ENCODE results near the gene FAM177A1. TPM values are rescaled to one million over a fixed set of nuclear protein-coding genes. Genes with fewer than 3 reads are reported as not detected.
"Not testable (repeated sequence)": the region's sequence is repeated elsewhere in the genome, so short reads cannot be mapped to it uniquely, and the experiment has no call there.

Gene FAM177A1
- total RNA-seq, 1 donor from 2014 or later = 46.3 TPM

DNA sequence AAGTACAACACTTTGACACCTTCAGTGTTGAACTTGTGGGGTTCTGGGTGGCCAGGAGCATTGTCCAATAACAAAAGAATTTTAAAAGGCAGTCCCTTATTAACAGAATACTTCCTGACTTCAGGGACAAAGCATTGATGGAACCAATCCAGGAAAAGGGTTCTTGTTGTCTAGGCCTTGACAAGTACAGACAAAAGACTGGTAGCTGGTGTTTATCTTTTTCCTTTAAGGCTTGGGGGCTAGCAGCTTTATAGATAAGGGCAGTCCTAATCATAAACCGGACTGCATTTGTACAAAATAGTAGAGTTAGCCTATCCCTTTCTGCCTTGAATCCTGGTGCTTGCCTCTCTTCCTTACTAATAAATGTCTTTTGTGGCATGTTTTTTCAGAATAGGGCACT is 27.4 kb downstream of the FAM177A1 start:
- no peaks in the 10 kb centered on the region for H3K27me3 Mint-ChIP-seq (ENCODE audit: insufficient read depth)
- peaks cover 24% of the 10 kb centered on the region for H3K36me3 Mint-ChIP-seq (ENCODE audit: low read depth)
- no peak for DNase-seq (ENCODE audit: low spot score)
- no peaks in the 10 kb centered on the region for H3K4me1 Mint-ChIP-seq (ENCODE audit: low read depth)
- intact Hi-C loops (cut with micrococcal nuclease) = no loop called here
- no peaks in the 10 kb centered on the region for H3K9me3 Mint-ChIP-seq
- H3K27ac Mint-ChIP-seq = no peak overlapping the region
- no peak overlapping the region for H3K4me3 Mint-ChIP-seq

DNA sequence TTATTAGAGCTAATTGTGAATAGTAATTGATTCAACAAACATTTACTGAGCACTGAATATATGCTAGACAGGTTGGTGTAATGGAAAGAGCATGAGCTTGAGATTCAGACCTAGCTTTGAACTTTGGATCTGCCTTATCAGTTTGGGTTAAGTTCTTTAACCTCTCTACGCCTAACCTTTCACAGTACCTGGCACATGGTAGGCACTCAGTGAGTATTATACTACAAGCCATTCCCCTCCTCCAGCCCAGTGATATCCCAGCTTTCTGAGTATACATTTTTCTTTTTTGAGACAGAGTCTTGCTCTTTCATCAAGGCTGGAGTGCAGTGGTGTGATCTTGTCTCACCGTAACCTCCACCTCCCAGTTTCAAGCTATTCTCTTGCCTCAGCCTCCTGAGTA is 32.0 kb downstream of the FAM177A1 start:
- Mint-ChIP-seq H3K4me1 (ENCODE audit: low read depth) (no peaks in the 10 kb centered on the region), H3K36me3 (ENCODE audit: low read depth) (peaks cover 22% of the 10 kb centered on the region), H3K9me3 (no peaks in the 10 kb centered on the region), H3K4me3 (no peak overlapping the region), H3K27me3 (ENCODE audit: insufficient read depth) (no peaks in the 10 kb centered on the region), H3K27ac (no peak overlapping the region)
- DNase-seq (ENCODE audit: low spot score) = no peak
- intact Hi-C loops (cut with micrococcal nuclease) = no loop called here

DNA sequence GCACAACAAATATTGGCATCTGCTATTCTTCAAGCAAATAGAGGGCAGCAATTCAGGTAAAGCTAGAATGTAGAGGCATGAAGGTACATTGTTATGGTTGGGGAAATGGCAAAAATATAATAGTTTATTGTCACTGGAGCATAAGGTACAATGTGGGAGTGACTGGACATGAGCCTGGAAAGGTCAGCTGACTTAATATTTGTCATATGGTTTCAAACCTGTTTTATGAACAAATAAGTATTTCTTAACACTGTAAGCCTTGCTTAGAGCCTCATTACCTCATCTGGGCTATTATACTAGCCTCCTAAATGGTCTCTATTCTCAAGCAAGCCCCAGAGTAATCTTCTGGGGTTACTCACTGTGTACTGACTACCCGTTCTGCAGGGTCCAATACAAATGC is 33.7 kb downstream of the FAM177A1 start:
- no peaks in the 10 kb centered on the region for H3K27me3 Mint-ChIP-seq (ENCODE audit: insufficient read depth)
- no peaks in the 10 kb centered on the region for H3K4me1 Mint-ChIP-seq (ENCODE audit: low read depth)
- H3K4me3 Mint-ChIP-seq = no peak overlapping the region
- intact Hi-C loops (cut with micrococcal nuclease) = no loop called here
- H3K9me3 Mint-ChIP-seq = no peaks in the 10 kb centered on the region
- no peak for DNase-seq (ENCODE audit: low spot score)
- peaks cover 26% of the 10 kb centered on the region for H3K36me3 Mint-ChIP-seq (ENCODE audit: low read depth)
- no peak overlapping the region for H3K27ac Mint-ChIP-seq

DNA sequence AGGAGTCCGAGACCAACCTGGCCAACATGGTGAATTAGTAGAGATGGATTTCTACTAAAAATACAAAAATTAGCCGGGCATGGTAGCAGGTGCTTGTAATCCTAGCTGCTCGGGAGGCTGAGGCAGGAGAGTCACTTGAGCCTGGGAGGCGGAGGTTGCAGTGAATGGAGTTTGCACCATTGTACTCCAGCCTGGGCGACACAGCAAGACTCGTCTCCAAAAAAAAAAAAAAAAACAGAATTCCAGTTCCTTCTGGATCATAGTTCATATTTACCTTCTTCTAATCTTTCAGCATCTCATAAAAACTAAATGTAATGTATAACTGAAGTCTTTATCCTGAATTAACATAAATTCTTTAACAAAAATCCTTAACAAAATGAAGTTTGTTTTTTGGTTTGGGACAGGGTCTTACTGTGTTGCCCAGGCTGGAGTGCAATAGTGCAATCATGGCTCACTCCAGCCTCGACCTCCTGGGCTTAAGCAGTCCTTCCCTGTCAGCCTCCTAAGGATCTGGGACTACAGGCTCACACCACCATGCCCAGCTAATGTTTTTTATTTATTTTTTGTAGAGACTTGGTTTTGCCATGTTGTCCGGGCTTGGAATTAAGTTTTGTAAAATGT is 37.6 kb downstream of the FAM177A1 start:
- no peaks in the 10 kb centered on the region for H3K4me1 Mint-ChIP-seq (ENCODE audit: low read depth)
- DNase-seq (ENCODE audit: low spot score) = no peak
- H3K4me3 Mint-ChIP-seq = no peak overlapping the region
- intact Hi-C loops (cut with micrococcal nuclease) = no loop called here
- no peaks in the 10 kb centered on the region for H3K9me3 Mint-ChIP-seq
- peak overlapping the region; percentile 36 for H3K27ac Mint-ChIP-seq
- H3K36me3 Mint-ChIP-seq (ENCODE audit: low read depth) = peaks cover 34% of the 10 kb centered on the region
- no peaks in the 10 kb centered on the region for H3K27me3 Mint-ChIP-seq (ENCODE audit: insufficient read depth)

DNA sequence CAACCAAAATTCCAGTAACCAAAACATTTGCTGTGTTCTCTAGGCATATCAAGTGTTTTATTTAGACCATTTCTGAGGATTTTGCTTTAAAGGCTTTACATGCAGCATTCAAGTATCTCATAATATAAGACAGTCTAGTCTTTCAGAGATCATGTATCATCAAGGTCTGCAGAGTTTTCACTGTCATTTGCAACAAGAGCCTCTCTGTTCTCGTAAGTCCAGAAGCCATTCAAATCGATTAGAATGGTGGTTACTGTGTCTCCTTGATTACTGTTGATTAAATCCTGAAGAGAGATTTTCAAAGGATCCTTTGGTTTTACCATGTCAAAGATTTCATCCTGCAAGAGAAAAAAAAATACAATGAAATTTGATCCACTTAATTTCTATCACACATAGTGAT is 39.4 kb downstream of the FAM177A1 start:
- Mint-ChIP-seq H3K36me3 (ENCODE audit: low read depth) (peaks cover 32% of the 10 kb centered on the region), H3K27ac (no peak overlapping the region)

DNA sequence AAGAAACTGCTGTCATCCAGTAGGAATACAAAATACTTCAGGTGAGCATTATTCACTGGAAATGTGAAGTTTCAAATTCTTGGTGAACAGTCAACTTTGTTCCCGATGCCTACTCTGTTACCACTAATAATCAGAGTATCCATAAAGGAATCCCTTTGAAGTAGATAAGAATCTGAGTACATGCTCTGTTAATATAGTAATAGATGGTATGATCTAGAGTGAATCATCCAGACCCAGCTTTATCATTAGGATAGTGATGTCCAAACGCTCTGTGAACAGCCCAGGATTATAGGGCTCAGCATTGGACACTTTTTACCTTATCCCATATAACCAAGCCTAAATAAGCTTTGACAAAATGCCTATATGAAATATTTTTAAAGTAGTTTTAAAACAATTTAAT is 42.4 kb downstream of the FAM177A1 start:
- H3K9me3 Mint-ChIP-seq = no peaks in the 10 kb centered on the region
- no peaks in the 10 kb centered on the region for H3K4me1 Mint-ChIP-seq (ENCODE audit: low read depth)
- no peak for DNase-seq (ENCODE audit: low spot score)
- H3K4me3 Mint-ChIP-seq = no peak overlapping the region
- H3K27ac Mint-ChIP-seq = no peak overlapping the region
- no peaks in the 10 kb centered on the region for H3K27me3 Mint-ChIP-seq (ENCODE audit: insufficient read depth)
- intact Hi-C loops (cut with micrococcal nuclease) = no loop called here
- H3K36me3 Mint-ChIP-seq (ENCODE audit: low read depth) = peaks cover 28% of the 10 kb centered on the region

More for the DNA sequence above, 39.4 kb downstream of the FAM177A1 start:
- Mint-ChIP-seq H3K4me3 (no peak overlapping the region), H3K4me1 (ENCODE audit: low read depth) (no peaks in the 10 kb centered on the region), H3K9me3 (no peaks in the 10 kb centered on the region), H3K27me3 (ENCODE audit: insufficient read depth) (no peaks in the 10 kb centered on the region)
- no peak for DNase-seq (ENCODE audit: low spot score)
- intact Hi-C loops (cut with micrococcal nuclease) = no loop called here

DNA sequence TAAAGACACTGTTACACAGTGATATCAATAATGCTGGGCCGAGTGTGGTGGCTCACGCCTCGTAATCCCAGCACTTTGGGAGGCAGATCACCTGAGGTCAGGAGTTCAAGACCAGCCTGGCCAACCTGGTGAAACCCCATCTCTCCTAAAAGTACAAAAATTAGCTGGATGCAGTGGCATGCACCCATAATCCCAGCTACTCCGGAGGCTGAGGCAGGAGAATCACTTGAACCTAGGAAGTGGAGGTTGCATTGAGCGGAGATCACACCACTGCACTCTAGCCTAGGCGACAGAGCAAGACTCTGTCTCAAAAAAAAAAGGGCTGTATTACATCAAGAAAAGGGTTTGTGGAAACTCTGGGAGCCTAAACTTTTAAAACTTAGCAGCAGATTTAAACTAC is 48.6 kb downstream of the FAM177A1 start:
- intact Hi-C loops (cut with micrococcal nuclease); DNase-seq (ENCODE audit: low spot score); H3K27ac Mint-ChIP-seq; H3K27me3 Mint-ChIP-seq (ENCODE audit: insufficient read depth); H3K9me3 Mint-ChIP-seq; H3K4me3 Mint-ChIP-seq; H3K4me1 Mint-ChIP-seq (ENCODE audit: low read depth): not testable (repeated sequence)
- H3K36me3 Mint-ChIP-seq (ENCODE audit: low read depth) = peaks cover 20% of the 10 kb centered on the region

DNA sequence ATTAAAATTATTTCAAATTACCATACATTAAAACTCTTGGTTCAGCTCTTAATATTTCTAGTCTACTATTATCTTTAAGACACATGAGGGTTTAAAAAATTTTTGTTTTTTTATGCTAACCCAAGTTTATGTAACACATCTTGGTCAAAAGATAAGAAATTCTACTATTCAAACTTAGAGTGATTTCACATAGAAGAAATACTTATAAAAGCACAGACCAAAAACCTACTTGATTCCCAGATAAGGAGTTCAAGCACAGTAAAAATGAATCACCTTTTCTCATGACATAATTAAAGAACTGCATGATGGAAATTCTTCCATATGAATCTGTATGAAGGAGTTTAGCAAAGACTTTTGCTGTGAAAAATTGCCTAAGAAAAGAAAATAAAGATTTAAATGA is 61.8 kb downstream of the FAM177A1 start:
- Mint-ChIP-seq H3K27me3 (ENCODE audit: insufficient read depth) (no peaks in the 10 kb centered on the region), H3K27ac (no peak overlapping the region), H3K36me3 (ENCODE audit: low read depth) (peaks cover 43% of the 10 kb centered on the region), H3K4me3 (no peak overlapping the region), H3K9me3 (no peaks in the 10 kb centered on the region), H3K4me1 (ENCODE audit: low read depth) (peaks cover 5% of the 10 kb centered on the region)
- intact Hi-C loops (cut with micrococcal nuclease) = no loop called here
- DNase-seq (ENCODE audit: low spot score) = no peak

DNA sequence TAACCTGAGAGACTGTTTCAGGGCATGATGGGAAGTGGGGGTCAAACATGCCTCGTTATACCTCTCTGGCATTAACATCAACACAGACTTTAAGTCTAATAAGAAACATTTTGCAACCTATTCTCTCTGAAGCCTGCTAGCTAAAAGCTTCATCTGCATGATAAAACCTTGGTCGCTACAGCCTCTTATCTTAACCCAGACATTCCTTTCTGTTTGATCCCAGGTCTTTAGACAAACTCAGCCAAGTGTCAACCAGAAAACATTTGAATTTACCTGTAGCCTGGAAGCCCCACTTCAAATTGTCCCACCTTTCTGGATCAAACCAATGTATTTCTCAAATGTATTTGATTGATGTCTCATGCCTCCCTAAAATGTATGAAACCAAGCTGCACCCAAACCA is 66.6 kb downstream of the FAM177A1 start:
- Mint-ChIP-seq H3K36me3 (ENCODE audit: low read depth) (peaks cover 55% of the 10 kb centered on the region), H3K4me3 (no peak overlapping the region), H3K27me3 (ENCODE audit: insufficient read depth) (no peaks in the 10 kb centered on the region), H3K27ac (no peak overlapping the region), H3K4me1 (ENCODE audit: low read depth) (peaks cover 14% of the 10 kb centered on the region), H3K9me3 (no peaks in the 10 kb centered on the region)
- no peak for DNase-seq (ENCODE audit: low spot score)
- intact Hi-C loops (cut with micrococcal nuclease) = no loop called here

DNA sequence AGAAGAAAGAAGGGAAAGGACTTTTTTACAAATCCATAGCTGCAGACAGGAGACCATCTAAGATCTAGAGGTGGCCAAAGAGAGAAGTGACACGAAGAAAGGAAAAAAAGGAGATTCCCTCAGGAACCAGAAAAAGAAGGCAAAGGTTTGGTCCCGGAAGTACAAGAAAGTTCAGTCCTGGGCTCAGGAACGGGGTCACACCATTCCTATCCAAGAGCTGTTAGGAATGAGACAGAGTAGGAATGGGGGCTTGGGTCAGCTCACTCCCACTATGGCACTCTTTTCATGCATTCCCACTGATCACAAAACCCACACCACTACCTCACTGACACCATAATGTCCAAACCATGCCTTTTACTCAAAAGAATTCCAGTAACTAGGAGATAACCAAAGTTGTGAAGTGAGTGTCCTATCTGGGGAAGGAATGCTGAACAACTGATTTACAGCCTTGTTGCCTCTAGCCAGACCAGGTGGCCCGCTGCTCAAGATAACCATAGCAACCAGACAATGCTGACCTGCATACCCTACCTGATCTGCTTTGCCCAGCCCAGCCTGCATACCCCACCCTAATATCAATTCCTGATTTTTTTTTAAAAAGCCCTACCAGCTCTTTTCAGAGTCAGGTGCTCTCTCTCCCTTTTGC is 67.4 kb downstream of the FAM177A1 start:
- DNase-seq (ENCODE audit: low spot score) = no peak
- Mint-ChIP-seq H3K4me1 (ENCODE audit: low read depth) (peaks cover 21% of the 10 kb centered on the region), H3K27ac (peak overlapping the region; percentile 13), H3K27me3 (ENCODE audit: insufficient read depth) (no peaks in the 10 kb centered on the region), H3K4me3 (no peak overlapping the region), H3K36me3 (ENCODE audit: low read depth) (peaks cover 58% of the 10 kb centered on the region), H3K9me3 (no peaks in the 10 kb centered on the region)
- intact Hi-C loops (cut with micrococcal nuclease) = no loop called here

DNA sequence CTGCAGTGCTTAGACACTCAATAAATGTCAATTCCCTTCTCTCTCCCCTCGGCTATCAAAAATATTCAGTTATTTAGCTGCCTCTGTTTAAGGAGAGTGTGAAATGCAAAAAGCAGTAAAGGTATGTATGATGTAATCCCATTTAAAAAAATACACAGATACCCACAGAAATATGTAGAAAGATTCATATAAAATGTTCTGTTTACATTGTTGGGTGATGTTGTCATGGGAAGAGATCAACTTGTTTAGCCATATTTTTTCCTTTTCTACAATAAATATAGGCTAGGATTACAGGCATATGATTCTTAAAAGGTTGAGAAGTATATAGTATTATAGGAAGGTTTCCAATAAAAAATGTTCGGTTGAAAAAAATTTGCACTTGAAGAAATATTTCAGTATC is 68.0 kb downstream of the FAM177A1 start:
- peaks cover 58% of the 10 kb centered on the region for H3K36me3 Mint-ChIP-seq (ENCODE audit: low read depth)
- no peaks in the 10 kb centered on the region for H3K27me3 Mint-ChIP-seq (ENCODE audit: insufficient read depth)
- peaks cover 23% of the 10 kb centered on the region for H3K4me1 Mint-ChIP-seq (ENCODE audit: low read depth)
- H3K9me3 Mint-ChIP-seq = no peaks in the 10 kb centered on the region
- intact Hi-C loops (cut with micrococcal nuclease) = no loop called here
- H3K4me3 Mint-ChIP-seq = no peak overlapping the region
- no peak for DNase-seq (ENCODE audit: low spot score)
- no peak overlapping the region for H3K27ac Mint-ChIP-seq

DNA sequence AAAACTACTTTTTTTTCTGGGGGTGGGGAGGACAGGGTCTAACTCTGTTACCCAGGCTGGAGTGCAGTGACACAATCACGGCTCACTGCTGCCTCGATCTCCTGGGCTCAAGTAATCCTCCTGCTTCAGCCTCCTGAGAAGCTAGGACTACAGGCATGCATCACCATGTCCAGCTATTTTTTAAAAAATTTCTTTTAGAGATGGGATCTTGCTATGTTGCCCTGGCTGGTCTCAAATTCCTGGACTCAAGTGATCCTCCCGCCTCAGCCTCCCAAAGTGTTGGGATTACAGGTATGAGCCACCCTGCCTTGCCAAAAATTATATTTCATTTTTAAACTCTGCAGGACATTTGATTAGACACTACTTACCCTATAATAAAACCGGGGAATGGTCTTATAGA is 70.2 kb downstream of the FAM177A1 start:
- Mint-ChIP-seq H3K4me1 (ENCODE audit: low read depth) (peaks cover 36% of the 10 kb centered on the region), H3K27ac (no peak overlapping the region), H3K36me3 (ENCODE audit: low read depth) (peaks cover 49% of the 10 kb centered on the region), H3K9me3 (no peaks in the 10 kb centered on the region), H3K27me3 (ENCODE audit: insufficient read depth) (no peaks in the 10 kb centered on the region), H3K4me3 (no peak overlapping the region)
- DNase-seq (ENCODE audit: low spot score) = no peak
- intact Hi-C loops (cut with micrococcal nuclease) = no loop called here

DNA sequence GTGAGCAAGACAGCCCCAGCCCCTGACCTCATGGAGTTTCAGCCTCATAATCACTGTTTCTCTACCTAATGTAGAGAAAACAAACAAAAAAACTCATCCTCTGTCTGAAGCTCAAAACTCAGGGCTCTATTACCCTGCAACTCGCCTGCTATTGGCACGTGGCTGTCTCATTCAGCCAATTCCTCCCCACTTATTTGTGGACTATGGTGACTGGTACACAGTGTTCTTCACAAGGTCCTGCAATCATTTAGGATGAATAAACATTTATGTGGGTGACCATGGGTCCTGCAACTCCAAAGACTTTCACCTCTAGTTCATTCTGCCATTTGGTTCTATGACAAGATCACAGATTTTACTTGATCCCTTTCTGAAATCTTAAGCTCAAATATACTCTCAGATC is 71.0 kb downstream of the FAM177A1 start:
- Mint-ChIP-seq H3K27ac (no peak overlapping the region), H3K4me3 (no peak overlapping the region), H3K4me1 (ENCODE audit: low read depth) (peaks cover 36% of the 10 kb centered on the region), H3K9me3 (no peaks in the 10 kb centered on the region), H3K27me3 (ENCODE audit: insufficient read depth) (no peaks in the 10 kb centered on the region), H3K36me3 (ENCODE audit: low read depth) (peaks cover 41% of the 10 kb centered on the region)
- intact Hi-C loops (cut with micrococcal nuclease) = no loop called here
- no peak for DNase-seq (ENCODE audit: low spot score)
